ENCODE data around the gene LPP. TPM values are rescaled to one million over a fixed set of nuclear protein-coding genes. Genes with fewer than 3 reads are reported as not detected.

The LPP gene
- total RNA-seq, 1 donor, result 77.4 TPM

DNA sequence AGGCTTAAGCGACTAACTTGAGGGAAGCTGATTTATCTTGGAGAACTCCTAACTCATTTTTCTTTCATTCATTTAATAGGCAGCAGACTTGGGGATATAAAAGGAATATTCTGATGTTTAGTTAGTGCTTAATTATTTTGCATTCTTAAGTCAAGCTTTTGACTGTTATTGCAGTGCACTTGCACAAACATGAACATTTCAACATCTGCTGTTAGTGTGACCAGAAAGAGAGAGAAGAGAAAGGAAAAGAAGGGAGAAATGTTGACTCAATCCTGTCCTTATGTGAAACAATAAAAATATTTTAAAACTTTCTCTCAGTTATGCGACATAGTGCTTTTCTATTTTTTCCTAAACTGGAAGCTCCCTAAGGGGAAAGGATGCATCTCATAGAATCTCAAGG is 507.8 kb downstream of the LPP start:
- Histone ChIP-seq H3K9me3 (ENCODE audit: low read depth, low read length) (no peaks in the 10 kb centered on the region), H3K27ac (ENCODE audit: low read depth, low read length) (no peak overlapping the region), H3K4me3 (ENCODE audit: insufficient read depth, low read length) (no peak overlapping the region), H3K4me2 (ENCODE audit: insufficient read depth, low read length) (no peak overlapping the region), H3K4me1 (ENCODE audit: insufficient read depth, low read length) (no peaks in the 10 kb centered on the region), H4K20me1 (ENCODE audit: insufficient read depth, low read length) (no peaks in the 10 kb centered on the region), H3K27me3 (ENCODE audit: insufficient read depth, low read length) (no peaks in the 10 kb centered on the region), H3K36me3 (ENCODE audit: insufficient read depth, low read length) (no peaks in the 10 kb centered on the region), H2AFZ (ENCODE audit: low read length) (no peak overlapping the region), H3K79me2 (ENCODE audit: insufficient read depth, low read length) (peaks cover 40% of the 10 kb centered on the region)
- no peak for DNase-seq (ENCODE audit: insufficient read length, low spot score, missing footprints)
- no peak for TF ChIP-seq CTCF (IDR thresholded peaks at IDR 0.05; ENCODE audit: extremely low read depth, low read depth, low read length)

GRCh38 chr3:188662214-188662613 is 508.3 kb downstream of the LPP start:
- no peaks in the 10 kb centered on the region for H3K27me3 ChIP-seq (ENCODE audit: insufficient read depth, low read length)
- no peak overlapping the region for H3K27ac ChIP-seq (ENCODE audit: low read depth, low read length)
- no peaks in the 10 kb centered on the region for H4K20me1 ChIP-seq (ENCODE audit: insufficient read depth, low read length)
- H3K79me2 ChIP-seq (ENCODE audit: insufficient read depth, low read length), result peaks cover 40% of the 10 kb centered on the region
- H3K4me2 ChIP-seq (ENCODE audit: insufficient read depth, low read length), result no peak overlapping the region
- H3K4me3 ChIP-seq (ENCODE audit: insufficient read depth, low read length), result no peak overlapping the region
- no peak overlapping the region for H2AFZ ChIP-seq (ENCODE audit: low read length)
- DNase-seq (ENCODE audit: insufficient read length, low spot score, missing footprints), result no peak
- TF ChIP-seq CTCF (IDR thresholded peaks at IDR 0.05; ENCODE audit: extremely low read depth, low read depth, low read length), result no peak
- no peaks in the 10 kb centered on the region for H3K36me3 ChIP-seq (ENCODE audit: insufficient read depth, low read length)
- H3K4me1 ChIP-seq (ENCODE audit: insufficient read depth, low read length), result no peaks in the 10 kb centered on the region
- H3K9me3 ChIP-seq (ENCODE audit: low read depth, low read length), result no peaks in the 10 kb centered on the region

GRCh38 chr3:188662795-188663194 is 508.8 kb downstream of the LPP start:
- Histone ChIP-seq H2AFZ (ENCODE audit: low read length) (no peak overlapping the region), H3K36me3 (ENCODE audit: insufficient read depth, low read length) (no peaks in the 10 kb centered on the region), H3K79me2 (ENCODE audit: insufficient read depth, low read length) (peaks cover 38% of the 10 kb centered on the region), H4K20me1 (ENCODE audit: insufficient read depth, low read length) (no peaks in the 10 kb centered on the region), H3K9me3 (ENCODE audit: low read depth, low read length) (no peaks in the 10 kb centered on the region), H3K4me3 (ENCODE audit: insufficient read depth, low read length) (no peak overlapping the region), H3K27me3 (ENCODE audit: insufficient read depth, low read length) (no peaks in the 10 kb centered on the region), H3K27ac (ENCODE audit: low read depth, low read length) (no peak overlapping the region), H3K4me2 (ENCODE audit: insufficient read depth, low read length) (no peak overlapping the region), H3K4me1 (ENCODE audit: insufficient read depth, low read length) (no peaks in the 10 kb centered on the region)
- TF ChIP-seq CTCF (IDR thresholded peaks at IDR 0.05; ENCODE audit: extremely low read depth, low read depth, low read length), result no peak
- DNase-seq (ENCODE audit: insufficient read length, low spot score, missing footprints), result no peak

- no peaks in the 10 kb centered on the region for H3K27me3 ChIP-seq (ENCODE audit: insufficient read depth, low read length)
- no peak overlapping the region for H3K4me3 ChIP-seq (ENCODE audit: insufficient read depth, low read length)
- H2AFZ ChIP-seq (ENCODE audit: low read length), result no peak overlapping the region
- DNase-seq (ENCODE audit: insufficient read length, low spot score, missing footprints), result no peak
- no peaks in the 10 kb centered on the region for H3K4me1 ChIP-seq (ENCODE audit: insufficient read depth, low read length)
- no peaks in the 10 kb centered on the region for H3K36me3 ChIP-seq (ENCODE audit: insufficient read depth, low read length)
- H4K20me1 ChIP-seq (ENCODE audit: insufficient read depth, low read length), result no peaks in the 10 kb centered on the region
- no peak for TF ChIP-seq CTCF (IDR thresholded peaks at IDR 0.05; ENCODE audit: extremely low read depth, low read depth, low read length)
- H3K27ac ChIP-seq (ENCODE audit: low read depth, low read length), result no peak overlapping the region
- peaks cover 35% of the 10 kb centered on the region for H3K79me2 ChIP-seq (ENCODE audit: insufficient read depth, low read length)
- H3K9me3 ChIP-seq (ENCODE audit: low read depth, low read length), result no peaks in the 10 kb centered on the region
- no peak overlapping the region for H3K4me2 ChIP-seq (ENCODE audit: insufficient read depth, low read length)
These were observed 509.9 kb downstream of the LPP start for GRCh38 chr3:188663839-188664238.
